ENCODE measurements around the gene GMPPB. TPM values are rescaled to one million over a fixed set of nuclear protein-coding genes. Genes with fewer than 3 reads are reported as not detected.

Gene GMPPB
- total RNA-seq, 1 donor from 2014 or later: 50.4 TPM

GRCh38 chr3:49717959-49718857 lies 5.5 kb downstream of the GMPPB start:
- H3K4me3 ChIP-seq (ENCODE audit: low read depth, low read length): no peak overlapping the region
- no peak for DNase-seq (ENCODE audit: low read depth)
- no peak for TF ChIP-seq CTCF (conservative IDR thresholded peaks at IDR 0.05; ENCODE audit: low read depth, low read length)

- TF ChIP-seq CTCF (conservative IDR thresholded peaks at IDR 0.05; ENCODE audit: low read depth, low read length): no peak
- no peak for DNase-seq (ENCODE audit: low read depth)
- no peak overlapping the region for H3K4me3 ChIP-seq (ENCODE audit: low read depth, low read length)
Measured at GRCh38 chr3:49717211-49717958, 6.4 kb downstream of the GMPPB start.

- TF ChIP-seq CTCF (conservative IDR thresholded peaks at IDR 0.05; ENCODE audit: low read depth, low read length): no peak
- DNase-seq (ENCODE audit: low read depth): no peak
- no peak overlapping the region for H3K4me3 ChIP-seq (ENCODE audit: low read depth, low read length)
Measured at GRCh38 chr3:49716691-49717210, 7.0 kb downstream of the GMPPB start.

- DNase-seq (ENCODE audit: low read depth): no peak
- no peak for TF ChIP-seq CTCF (conservative IDR thresholded peaks at IDR 0.05; ENCODE audit: low read depth, low read length)
- H3K4me3 ChIP-seq (ENCODE audit: low read depth, low read length): no peak overlapping the region
Measured at GRCh38 chr3:49716169-49716568, 7.6 kb downstream of the GMPPB start.

- no peak for DNase-seq (ENCODE audit: low read depth)
- TF ChIP-seq CTCF (conservative IDR thresholded peaks at IDR 0.05; ENCODE audit: low read depth, low read length): no peak
- H3K4me3 ChIP-seq (ENCODE audit: low read depth, low read length): no peak overlapping the region
Measured at GRCh38 chr3:49715611-49716121, 8.1 kb downstream of the GMPPB start.

GRCh38 chr3:49714728-49715550 lies 8.8 kb downstream of the GMPPB start:
- TF ChIP-seq CTCF (conservative IDR thresholded peaks at IDR 0.05; ENCODE audit: low read depth, low read length): no peak
- DNase-seq (ENCODE audit: low read depth): no peak
- no peak overlapping the region for H3K4me3 ChIP-seq (ENCODE audit: low read depth, low read length)
